HS-5 (cell line): Measurements from ENCODE around the gene WNT3.
"Not testable (repeated sequence)": the region's sequence is repeated elsewhere in the genome, so short reads cannot be mapped to it uniquely, and the experiment has no call there.

Experiments used
- DNase-seq: peaks from one replicate; pipeline ENCODE4 v3.0.0-alpha.2; 2012; ENCODE audit warnings: low read depth

Gene WNT3

GRCh38 chr17:46818316-46818928 is at the start of gene WNT3:
WNT3 (minus strand) TSS chr17:46818692; CDS start chr17:46818597, 95 bp downstream.
- no peak for DNase-seq

GRCh38 chr17:46866747-46867146 is 48.3 kb upstream of the WNT3 start:
- no peak for DNase-seq

GRCh38 chr17:46866325-46866724 is 47.8 kb upstream of the WNT3 start:
- no peak for DNase-seq

GRCh38 chr17:46865100-46865499 is 46.6 kb upstream of the WNT3 start:
- DNase-seq = no peak

GRCh38 chr17:46863383-46864121 is 45.1 kb upstream of the WNT3 start:
- DNase-seq = no peak

- no peak for DNase-seq
Measured at GRCh38 chr17:46862949-46863348, 44.5 kb upstream of the WNT3 start.

GRCh38 chr17:46859996-46860395 is 41.5 kb upstream of the WNT3 start:
- no peak for DNase-seq

GRCh38 chr17:46857600-46857999 is 39.1 kb upstream of the WNT3 start:
- DNase-seq = no peak

- no peak for DNase-seq
Measured at GRCh38 chr17:46854948-46855347, 36.5 kb upstream of the WNT3 start.

- no peak for DNase-seq
Measured at GRCh38 chr17:46854515-46854914, 36.0 kb upstream of the WNT3 start.

- DNase-seq = no peak
Measured at GRCh38 chr17:46853896-46854444, 35.5 kb upstream of the WNT3 start.

- no peak for DNase-seq
Measured at GRCh38 chr17:46851029-46851741, 32.7 kb upstream of the WNT3 start, which contains the start of gene WNT9B. WNT9B (plus strand) TSS chr17:46851583; CDS start chr17:46851639, 56 bp downstream.

- no peak for DNase-seq
Measured at GRCh38 chr17:46850688-46851028, 32.2 kb upstream of the WNT3 start.

GRCh38 chr17:46848534-46848933 is 30.0 kb upstream of the WNT3 start:
- DNase-seq = no peak

- DNase-seq = no peak
Measured at GRCh38 chr17:46847204-46848191, 29.0 kb upstream of the WNT3 start.

- no peak for DNase-seq
Measured at GRCh38 chr17:46842835-46843234, 24.3 kb upstream of the WNT3 start.

- DNase-seq = no peak
Measured at GRCh38 chr17:46841561-46842379, 23.3 kb upstream of the WNT3 start.

GRCh38 chr17:46840596-46840995 is 22.1 kb upstream of the WNT3 start:
- not testable (repeated sequence) for DNase-seq

GRCh38 chr17:46839211-46839610 is 20.7 kb upstream of the WNT3 start:
- DNase-seq = no peak

- DNase-seq = no peak
Measured at GRCh38 chr17:46837521-46837920, 19.0 kb upstream of the WNT3 start.

- DNase-seq = no peak
Measured at GRCh38 chr17:46836500-46836899, 18.0 kb upstream of the WNT3 start.
